GM15510 (cell line): ENCODE results near the gene KRTAP10-3.

Source experiments
- POLR2A ChIP-seq: IDR thresholded peaks from 3 replicates; pipeline ENCODE4 v1.6.1; 2011; ENCODE audit warnings: borderline replicate concordance; ENCODE audit not compliant: insufficient read length; ENCODE audit errors: extremely low read depth

Gene KRTAP10-3

DNA sequence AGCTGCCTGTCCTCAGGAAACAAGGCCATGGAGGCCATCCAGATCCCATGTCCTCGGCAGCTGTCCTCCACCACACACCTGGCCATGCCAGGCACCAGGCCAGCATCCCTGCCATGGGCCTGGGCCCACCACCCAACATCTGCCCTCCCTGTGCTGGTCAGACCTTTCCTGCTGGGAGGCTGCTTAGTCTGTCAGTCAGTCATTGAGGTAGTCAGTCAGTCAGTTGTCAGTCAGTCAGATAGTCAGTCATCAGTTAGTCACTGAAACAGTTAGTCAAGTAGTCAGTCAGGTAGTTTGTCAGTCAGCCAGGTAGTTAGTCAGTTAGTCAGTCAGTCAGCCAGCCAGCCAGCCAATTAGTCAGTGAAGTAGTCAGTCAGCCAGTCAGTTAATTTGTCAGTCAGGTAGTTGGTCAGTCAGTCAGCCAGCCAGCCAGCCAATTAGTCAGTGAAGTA is 35.8 kb downstream of the KRTAP10-3 start:
- no peak for TF ChIP-seq POLR2A

DNA sequence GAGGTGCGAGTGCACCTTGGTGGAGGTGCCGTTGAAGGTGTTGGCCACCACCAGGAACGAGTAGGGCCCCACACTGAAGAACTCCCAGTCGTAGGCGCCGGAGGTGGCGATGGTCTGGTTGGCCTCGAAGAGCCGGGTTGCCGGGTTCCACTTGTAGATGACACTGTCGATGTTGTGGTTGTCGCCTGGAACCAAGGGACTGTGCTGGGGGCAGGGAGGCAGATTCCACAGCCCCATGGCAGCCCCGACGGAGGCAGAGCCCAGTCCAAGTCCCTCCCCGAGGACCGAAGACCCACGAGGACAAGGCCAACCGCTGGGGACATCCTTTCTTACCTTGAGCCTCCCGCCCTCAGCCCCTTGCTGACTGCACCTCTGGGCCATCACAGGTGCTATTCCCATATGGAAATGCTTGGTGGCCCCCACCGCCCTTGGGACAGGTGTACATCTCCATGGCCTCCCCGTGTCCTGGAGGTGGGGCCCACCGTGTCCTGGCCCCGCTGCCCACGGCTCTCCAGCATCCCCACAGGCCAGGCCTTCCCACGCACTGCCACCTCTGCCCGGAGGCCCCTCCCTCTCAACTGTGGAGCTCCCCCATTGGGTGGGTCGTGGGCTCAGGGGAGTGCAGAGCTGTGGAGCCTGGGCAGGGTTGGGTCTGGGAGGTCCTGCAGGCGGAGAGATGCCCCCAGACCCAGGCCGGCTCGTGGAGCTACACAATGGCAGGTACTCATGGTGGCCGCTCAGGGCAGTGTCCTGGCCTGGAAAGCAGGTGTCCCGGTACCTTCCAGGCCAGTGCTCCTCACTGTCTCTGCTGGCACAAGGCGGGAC is 36.5 kb downstream of the KRTAP10-3 start:
- no peak for TF ChIP-seq POLR2A

DNA sequence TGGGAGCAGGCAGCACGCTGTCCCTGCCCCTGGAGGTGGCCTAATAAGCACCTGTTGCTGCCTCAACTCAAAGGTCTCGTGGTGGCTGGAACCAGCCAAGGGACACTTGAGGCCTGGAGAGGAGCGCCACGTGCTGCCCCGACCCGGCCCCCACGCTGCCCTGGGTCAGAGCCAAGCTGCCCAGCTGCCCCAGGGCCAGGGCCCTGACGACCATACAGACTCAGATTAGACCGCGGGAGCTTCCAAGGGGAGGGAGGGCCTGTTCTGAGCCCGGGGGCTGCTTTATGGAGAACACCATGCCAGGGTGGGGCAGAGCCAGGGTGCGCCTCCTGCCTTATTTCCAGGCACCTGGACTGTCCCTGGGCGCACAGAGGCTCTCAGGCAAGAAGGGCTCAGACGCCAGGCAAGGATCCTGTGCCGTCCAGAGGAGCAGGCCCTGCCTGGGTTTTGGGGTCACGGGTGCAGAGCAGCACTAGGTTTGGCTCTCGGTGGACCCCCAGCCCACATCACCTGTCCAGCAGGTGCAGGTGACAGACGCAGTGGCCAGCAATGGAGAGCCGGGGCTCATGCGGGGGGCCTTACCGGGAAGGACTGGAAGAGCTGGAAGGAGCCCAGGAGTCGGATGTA is 37.2 kb downstream of the KRTAP10-3 start:
- no peak for TF ChIP-seq POLR2A

DNA sequence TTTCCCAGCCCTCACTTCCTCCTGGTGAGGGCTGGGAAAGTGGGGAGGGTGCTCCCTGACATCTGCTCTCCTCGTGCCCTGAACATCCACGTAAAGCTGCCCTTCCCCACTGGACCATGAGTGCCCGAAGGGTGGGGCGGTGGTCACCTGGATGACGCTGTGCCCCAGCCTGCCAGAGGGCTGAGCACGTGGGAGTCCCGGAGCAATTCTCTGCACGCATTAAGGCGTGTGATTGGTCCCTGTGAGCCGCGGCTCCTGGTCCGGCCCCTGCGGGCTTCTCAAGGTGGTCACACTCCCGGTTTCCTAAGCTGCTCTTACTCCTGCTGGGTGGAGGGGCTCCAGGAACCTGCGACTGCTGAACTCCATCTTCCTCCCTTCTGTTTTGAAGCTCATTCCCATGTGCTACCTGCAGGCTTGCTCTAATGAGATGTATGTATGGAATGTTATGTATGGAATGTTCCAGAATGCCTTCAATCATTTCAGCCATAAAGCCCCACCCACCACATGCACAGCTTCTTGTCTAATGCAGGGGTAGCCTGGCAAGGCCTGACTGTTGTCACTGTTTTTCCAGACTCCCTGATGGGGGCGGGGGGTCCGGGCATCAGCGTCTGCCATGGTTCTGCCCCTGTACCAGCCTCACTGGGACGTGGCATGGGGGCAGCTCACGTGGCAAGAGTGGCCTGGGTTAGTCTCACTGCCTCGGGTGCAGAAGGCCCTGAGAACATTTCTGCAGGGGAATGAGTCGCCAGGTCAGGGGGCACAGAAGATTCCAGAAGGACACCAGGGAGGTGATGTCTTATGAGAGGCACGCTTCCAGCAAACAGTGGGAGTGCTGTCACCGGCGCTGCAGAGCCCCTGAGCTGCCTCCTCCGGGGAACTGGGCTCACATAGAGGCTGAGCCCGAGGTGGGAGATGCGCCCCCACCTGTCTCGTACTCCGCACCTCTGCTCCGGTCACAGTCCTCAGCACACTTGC is 38.0 kb downstream of the KRTAP10-3 start:
- TF ChIP-seq POLR2A, result no peak

DNA sequence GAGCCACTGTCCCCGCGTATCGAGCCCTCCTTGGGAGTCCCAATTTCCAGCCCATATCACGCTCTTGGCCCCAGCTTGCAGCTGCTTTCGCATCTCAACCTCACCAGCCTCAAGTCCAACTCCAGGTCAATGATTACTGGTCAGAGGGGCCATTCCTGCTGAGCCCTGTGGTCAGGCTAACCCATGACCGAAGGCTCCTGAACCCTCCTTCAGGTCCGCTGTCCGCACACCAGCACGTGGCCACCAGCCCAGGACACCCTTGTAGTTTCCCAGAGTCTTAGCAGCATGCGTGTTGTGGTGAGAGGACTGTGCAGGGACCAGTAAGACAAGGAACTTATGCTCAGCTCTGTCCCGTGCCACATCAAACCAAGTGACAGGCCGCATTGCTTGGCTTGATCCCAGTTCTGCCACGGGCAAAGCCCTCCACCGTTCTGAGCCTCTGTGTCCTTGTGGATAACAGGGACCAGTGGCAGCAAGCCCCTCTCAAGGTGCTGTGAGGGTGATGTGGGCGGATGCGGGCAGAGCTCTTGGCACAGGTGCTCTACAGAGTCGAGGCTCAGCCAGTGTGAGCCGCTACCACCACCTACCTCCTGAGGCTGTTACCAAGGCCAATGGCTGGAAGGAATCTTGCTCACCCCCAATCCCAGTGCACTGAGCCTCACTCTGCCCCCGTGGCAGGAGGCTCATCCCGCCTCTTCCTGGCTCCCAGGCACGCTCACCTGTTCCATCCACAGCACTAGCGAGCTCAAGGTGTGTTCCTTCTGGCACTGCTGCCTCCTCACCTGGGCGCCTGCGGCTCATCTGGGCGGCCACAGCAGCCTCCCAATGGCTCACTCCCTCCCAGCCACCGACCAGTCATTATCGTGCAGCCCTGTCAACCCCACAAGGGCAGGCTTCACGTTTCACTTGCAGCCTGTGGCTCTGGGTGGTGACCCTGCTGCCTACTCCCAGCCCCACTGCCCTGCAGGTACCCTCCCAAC is 39.0 kb downstream of the KRTAP10-3 start:
- no peak for TF ChIP-seq POLR2A

DNA sequence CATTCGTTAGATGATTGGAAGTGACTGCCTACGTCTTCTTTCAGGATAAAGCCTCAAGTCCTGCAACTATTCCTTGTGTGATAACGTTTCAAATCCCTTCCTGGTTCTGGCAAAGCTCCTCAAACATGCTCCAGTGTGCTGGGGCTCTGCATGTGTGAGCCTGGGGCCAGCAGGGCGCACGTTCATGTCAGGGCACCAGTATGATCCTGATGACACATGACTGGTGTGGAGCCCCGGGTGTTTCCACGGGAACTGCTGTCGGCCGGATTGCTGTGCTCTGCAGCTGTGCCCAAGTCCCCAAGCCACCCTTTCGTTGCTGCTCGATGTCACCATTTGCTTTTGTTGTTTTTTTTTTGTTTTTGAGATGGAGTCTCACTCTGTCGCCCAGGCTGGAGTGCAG is 39.9 kb downstream of the KRTAP10-3 start:
- TF ChIP-seq POLR2A, result no peak

DNA sequence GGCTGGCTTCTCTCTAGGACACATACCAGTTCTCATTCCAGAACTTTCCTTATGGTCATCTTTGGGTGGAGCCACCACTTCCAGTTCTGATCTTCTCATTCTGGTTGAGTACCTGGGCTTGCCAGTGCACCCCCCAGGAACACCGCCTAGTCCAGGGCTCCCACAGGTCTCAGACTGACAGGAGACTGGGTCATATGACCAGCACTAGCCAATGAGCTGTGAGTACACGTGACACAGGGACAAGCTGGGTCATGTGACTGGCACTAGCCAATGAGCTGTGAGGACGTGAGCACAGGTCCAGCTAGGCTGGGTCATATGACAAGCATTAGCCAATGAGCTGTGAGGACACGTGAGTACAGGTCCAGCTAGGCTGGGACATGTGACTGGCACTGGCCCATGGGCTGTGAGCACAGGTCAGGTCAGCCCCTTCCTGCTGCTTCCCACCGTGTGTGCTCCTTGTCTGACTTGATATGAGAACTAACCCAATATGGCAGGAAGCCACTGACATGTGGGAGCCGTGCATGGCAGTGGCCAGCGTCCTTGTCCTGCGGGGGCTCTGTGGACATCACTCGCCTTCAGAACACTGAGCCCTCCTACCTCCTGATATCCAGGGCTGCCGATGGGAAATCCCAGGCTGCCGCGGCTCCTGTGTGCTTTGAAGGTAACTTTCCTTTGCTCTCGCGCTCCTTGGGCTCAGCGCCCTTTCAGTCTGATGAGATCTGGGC is 41.3 kb downstream of the KRTAP10-3 start:
- no peak for TF ChIP-seq POLR2A

DNA sequence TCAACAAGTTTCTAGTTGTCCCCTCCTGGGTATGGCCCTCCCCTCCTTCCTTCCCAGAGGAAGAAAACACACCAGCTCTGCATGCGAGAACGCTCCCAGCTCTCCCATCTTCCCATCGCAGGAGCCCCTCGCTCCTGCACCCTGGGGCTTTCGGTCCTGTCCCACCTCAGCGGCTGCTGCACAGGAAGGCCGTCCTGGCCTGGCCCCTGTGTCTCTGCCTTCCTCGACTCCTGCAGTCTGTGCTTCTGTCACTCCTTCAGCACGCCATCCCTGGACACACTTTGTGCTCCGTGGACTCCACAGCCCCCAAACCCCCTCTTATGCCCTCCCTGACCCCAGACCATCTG is 41.8 kb downstream of the KRTAP10-3 start:
- TF ChIP-seq POLR2A, result no peak

DNA sequence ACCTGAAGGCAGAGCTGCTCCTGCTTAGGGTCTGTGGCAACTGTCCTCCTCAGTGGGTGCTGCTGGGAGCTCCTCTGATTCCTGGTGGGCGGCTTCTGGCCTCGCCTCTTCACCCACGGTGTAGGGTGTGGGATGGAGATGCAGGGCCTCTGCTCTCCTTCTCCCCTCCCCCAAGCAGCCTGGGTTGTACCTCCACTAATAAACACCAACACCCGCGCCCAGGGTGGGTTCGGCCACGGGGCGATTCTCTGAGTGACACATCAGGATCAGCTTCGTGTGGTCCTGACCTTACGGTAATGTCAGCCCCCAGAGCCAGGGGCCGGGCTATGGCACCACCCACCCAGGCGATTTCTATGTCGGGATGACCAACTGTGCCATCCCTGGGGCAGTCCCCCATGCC is 42.3 kb downstream of the KRTAP10-3 start:
- no peak for TF ChIP-seq POLR2A

DNA sequence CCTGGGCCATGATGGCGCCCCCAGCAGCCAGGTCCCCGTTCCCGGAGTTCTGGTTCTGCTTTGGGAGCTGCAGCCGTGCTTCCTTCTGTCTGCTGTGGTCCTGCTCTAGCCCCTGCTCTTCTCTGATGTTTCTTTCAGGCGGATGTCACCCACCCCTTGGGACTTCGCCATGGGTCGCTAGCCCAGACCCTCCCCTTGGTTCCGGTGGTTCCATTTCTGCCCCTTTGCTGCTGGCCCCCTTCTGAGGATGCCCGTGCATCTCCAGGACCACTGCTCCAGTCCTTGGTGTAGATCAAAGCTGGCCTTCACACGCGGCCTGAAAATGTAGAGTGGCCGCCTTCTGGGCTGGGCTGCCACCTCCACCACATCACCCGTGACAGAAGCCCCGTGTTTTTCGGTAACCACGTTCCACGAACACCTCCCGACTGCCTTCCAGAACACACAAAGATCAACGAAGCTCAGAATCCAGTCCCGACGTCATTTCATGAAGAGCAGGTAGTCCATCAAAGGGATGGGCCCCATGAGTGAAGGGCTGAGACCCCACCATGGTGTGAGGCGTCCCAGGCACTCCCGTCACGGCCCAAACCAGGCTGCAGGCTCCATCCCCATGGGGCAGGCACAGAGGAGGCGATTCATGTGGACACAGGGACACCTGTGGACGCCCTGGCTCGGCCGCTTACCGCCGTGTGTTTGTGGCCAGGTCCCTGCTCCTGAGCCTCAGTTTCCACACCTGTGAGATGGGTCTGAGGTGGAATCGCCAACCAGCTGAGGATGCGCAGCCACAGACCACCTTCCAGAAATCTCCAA is 43.0 kb downstream of the KRTAP10-3 start:
- no peak for TF ChIP-seq POLR2A

DNA sequence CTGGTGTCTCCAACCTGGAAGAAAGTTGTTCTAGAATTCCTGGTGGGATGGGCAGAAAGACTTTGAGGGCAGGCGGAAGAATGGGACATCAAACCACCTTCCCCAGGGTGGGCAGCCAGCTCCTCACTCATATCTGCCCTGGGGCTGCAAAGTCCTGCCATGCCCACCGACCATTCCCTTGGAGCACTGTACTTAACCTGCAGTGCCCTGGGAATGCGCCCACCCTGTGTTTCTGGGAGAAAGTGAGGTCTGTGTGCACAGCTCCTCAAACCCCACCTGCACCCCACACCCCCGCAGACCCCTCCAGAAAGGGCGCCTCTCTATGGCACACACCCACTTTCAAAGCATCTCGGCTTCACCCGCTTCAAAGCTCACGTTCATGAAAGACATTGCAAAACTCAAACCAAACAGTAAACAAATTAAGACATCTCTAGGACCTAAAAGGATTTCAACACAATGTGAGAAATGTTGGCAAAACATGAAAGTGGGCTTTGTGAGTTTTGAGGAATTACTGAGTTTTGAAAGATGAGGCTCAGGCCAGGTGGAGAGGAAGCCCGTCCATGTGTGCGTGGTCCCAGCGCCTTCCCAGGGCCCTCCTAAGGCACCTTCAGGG is 43.7 kb downstream of the KRTAP10-3 start:
- no peak for TF ChIP-seq POLR2A

DNA sequence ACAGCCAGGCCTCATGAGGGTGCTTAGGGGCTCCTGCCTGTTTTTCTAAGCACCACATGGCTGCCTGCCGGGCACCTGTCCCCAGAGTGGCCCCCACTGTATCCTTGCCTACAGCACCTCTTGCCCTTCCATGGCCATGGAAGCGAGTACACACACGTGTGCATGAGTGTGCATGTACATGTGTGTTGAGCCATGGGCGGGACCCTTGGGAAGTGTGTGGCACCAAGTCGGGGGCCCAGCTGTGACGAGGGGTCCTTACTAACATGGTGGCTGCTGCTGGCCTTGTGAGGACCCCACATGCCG is 44.4 kb downstream of the KRTAP10-3 start:
- TF ChIP-seq POLR2A, result no peak
